Stromal cell of bone marrow (primary cell): ENCODE data around the gene XPC.
"Not testable (repeated sequence)": the region's sequence is repeated elsewhere in the genome, so short reads cannot be mapped to it uniquely, and the experiment has no call there.

Experiments used
- DNase-seq: peaks from one replicate; pipeline ENCODE4 v3.0.0-alpha.2; 2012; ENCODE audit warnings: low read depth

XPC gene

DNA sequence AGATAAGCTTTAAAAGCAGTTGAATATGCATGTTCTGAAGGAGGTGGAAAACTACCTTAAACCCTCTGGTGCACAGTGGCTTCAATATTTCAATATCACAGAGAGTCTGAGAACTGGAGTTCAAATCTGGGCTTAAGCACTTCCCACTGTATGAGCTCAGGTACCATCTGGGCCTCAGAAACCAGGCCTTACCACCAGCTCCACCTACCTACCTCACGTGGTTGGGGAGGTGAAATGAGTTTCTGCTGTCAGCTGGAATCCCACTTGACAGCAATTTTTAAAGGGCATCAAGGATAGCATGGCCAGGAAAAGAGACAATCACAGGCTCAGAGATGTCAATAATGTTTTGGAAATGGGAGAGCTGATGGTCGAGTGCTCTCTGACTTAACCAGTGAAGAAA, 58.8 kb downstream of the XPC start:
- no peak for DNase-seq

DNA sequence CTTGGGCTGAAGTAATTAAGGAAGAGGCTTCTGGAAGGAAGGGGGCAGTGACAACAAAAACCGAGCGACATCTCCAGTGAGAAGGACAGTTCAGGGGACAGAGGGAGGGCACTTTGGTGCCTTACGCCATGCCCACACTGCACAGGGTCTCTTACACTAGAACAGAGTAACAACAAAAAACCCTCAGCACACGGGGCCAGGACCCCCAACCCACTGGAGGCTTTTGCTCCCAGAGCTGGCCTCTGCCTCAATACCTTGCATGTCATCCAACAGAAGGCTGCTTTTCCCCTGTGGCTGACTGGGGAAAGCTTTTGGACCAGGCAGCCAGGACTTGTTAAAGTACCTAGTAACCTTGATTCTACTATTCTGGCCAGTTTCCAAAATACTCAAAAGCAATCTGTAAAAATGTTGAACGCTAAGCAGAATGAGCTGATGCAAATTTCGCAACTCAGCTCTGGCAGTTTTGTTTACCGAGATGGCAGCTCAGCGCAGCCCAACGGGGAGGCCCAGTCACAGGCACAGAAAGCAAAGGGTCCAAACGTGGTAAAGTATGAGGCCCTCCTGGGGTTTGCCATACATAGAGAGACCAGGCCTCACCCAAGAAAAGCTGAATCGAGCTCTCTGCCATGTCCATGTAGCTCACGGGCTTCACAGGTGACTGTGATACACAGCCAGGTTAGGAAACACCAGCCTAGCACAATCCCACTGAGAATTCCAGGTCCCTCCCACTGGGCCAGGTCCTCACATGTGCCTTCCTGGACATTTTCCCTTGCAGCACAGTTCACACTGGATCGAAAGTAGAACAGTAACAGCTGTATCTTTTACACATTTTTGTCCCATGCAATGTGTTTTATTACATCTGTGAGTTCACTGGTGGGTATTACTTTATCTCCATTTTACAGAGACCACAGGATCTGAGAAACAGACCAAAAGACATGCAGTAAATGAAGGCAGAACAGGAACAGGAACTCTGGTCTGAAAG, 59.7 kb downstream of the XPC start:
- DNase-seq: no peak

DNA sequence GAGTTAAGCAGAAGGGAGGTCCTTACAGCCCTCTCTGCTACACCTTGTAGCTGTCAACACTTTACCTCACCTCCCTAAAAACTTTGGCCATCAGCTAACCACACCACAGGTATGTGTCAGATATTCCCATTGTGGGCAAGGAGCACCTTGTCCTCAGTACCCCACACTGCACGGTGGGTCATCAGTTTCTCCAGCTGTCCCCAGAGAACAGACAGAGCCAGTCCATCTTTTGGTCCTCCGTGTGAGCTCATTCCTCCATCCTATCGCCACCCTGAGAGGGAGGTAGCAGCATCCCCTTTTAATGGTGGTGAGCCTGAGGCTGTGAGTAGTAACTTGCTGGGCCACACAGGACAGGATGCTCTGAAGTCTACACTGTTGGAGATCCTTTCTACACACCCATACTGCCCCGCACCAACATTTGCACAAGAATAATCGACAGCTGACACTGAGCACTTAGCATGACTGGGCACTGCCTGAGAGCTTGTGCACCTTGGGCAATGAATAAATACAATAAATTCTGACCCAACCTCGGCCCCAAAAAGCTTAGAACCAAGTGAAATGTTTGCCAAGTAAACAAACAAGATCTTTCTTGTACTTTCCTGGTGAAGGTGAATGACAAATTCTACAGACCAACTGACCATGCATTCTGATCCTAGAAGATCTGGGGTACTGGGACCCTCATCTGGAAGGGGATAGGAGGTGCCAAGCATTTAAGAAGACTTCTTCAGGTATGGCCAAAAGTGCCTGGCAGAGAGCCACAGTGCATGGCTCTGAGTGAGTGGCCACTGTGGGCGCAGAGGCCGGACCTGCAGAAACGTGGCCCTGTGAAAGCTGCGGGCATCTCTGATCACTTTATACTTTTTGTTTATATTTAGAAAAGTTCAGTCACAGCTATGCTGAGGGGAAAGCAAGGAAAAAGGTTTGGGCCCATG, 60.7 kb downstream of the XPC start:
- DNase-seq: no peak

DNA sequence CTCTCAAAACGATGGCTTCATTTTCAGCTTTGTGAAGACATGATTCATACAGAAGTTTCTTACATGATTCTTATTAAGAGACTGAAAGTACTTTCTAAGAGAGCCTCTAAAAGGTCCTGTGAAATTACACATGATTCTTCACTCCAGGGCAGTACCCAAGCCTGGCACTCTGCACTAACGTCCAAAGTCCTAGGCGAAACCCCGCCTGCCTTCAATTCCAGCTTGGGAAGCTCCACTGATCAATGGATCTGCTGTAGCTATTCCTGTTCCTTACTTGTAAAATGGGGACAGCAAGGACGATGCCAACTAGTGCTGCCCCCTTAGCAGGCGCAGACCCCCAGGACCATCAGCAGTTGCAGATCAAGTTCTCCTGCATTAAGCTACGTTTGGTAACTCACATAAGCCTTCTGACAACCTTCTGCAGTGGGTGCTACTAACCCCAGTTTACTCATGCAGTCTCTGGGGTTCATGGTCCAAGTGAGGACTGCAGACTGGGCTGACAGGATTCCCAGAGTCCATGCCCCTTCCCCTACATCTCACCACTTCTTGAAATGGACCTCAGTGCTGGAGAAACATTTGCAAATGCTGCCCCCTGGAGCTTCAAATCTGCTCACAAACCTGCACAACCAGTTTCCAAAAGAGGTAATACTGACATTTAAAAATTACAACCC, 64.3 kb downstream of the XPC start:
- no peak for DNase-seq

DNA sequence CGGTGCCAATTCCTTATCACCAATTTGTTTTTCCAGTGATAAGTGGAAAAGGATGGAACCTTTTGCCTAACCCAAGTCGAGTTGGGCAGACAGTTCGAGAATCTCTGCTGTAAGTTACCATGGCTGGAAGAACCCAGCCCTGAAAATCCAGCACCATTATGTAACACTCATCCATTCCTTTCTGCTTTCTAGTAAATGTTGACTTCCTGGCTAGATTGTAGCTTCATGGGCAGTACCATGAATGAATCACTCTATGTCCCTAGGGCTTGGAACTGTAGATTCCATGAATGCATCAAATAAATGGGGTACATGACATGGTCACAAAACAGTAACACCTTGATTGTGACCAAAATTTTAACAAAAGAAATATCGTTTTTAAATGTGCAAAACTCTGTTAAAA, 67.7 kb downstream of the XPC start:
- DNase-seq: no peak

DNA sequence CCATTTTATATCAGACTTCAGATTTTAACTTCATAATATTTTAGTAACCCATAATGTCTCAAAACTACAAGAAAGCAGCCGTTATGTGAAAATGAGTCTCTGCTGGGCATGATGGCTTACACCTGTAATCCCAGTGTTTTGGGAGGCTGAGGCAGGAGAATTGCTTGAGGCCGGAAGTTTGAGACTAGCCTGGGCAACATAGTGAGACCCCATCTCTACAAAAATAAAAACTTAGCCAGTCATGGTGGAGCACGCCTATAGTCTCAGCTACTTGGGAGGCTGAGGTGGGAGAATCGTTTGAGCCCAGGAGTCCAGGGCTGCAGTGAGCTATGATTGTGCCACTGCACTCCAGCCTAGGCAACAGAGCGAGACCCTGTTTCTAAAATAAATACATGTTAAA, 68.6 kb downstream of the XPC start:
- DNase-seq: not testable (repeated sequence)

DNA sequence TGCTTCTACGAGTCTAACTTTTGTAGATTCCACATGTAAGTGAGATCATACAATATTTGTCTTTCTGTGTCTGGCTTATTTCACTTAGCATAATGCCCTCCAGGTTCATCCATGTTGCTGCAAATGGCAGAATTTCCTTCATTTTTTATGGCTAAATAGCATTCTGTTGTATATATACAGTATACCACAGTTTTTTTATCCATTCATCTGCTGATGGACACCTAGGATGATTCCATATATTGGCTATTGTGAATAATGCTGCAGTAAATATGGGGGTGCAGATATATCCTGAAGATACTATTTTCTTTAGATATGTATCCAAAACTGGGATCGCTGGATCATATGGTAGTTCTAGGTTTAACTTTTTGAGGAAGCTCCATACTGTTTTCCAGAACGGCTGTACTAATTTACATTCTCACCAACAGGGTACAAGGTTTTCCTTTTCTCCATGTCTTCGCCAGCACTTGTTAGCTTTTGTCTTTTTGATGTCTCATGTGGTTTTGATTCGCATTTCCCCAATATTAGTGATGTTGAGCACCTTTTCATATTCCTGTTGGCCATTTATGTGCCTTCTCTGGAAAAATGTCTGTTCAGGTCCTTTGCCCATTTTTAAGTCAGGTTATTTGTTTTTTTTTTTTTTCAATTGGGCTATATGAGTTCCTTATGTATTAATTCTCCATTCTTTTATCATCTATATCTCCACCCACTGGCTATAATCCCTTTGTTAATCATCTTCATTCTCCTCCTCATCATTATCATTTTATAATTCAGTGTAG, 80.6 kb downstream of the XPC start:
- DNase-seq: no peak

DNA sequence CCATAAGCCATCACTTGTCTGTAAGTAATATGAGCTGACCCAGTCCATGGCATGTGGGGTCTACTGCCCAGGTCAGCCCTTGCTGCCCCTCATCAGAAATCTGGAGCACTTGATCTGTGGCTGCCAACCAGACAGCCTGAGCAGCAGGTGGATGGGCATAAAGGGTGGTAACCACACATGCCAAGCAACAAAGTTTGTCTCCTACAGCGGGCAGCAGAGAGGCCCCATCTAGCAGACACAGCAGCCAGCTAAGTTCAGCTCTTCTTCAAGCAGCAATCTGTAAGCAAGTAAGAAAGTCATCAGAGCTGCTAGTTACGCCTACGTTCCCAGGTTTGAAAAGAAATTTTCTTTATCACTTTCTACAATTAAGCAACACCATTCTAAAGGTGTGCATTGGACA, 81.7 kb downstream of the XPC start:
- no peak for DNase-seq
